Neutrophil (primary cell): Measurements from ENCODE around the gene TM4SF1.

Experiments
- H3K27ac ChIP-seq: fragments of 200-600 bp; sonication (generic); 2 replicates; pipeline ENCODE4 v1.5.1; 2016; ENCODE audit warnings: mild to moderate bottlenecking, moderate library complexity
- H3K27me3 ChIP-seq: fragments of 200-600 bp; sonication (generic); 2 replicates; pipeline ENCODE4 v1.6.0; 2016; ENCODE audit warnings: mild to moderate bottlenecking
- H3K36me3 ChIP-seq: fragments of 200-600 bp; sonication (generic); 2 replicates; pipeline ENCODE4 v1.5.1; 2017
- H3K4me1 ChIP-seq, 2 experiments: fragments of 200-600 bp in 1 of 2; sonication (generic) in 1 of 2; 1 replicate in 1 of 2; 2 replicates in 1 of 2; pipeline versions ENCODE4 v1.5.1 to v1.6.1; 2013 to 2016; ENCODE audit warnings: low read depth in 1 of 2, low read length in 1 of 2, mild to moderate bottlenecking in 1 of 2, moderate library complexity in 1 of 2; ENCODE audit not compliant: control insufficient read depth in 1 of 2, insufficient read depth in 1 of 2
- H3K4me3 ChIP-seq, 2 experiments: fragments of 200-600 bp in 1 of 2; sonication (generic) in 1 of 2; 1 replicate in 1 of 2; 2 replicates in 1 of 2; pipeline ENCODE4 v1.5.1; 2013 to 2016; ENCODE audit warnings: low read depth in 1 of 2, low read length in 1 of 2, mild to moderate bottlenecking in 1 of 2, moderate library complexity in 1 of 2
- H3K9me3 ChIP-seq: fragments of 200-600 bp; sonication (generic); 2 replicates; pipeline ENCODE4 v1.5.1; 2016
- TF ChIP-seq, protein P1 (sequence below): fragments of 200-600 bp; sonication (generic); IDR thresholded peaks from 2 replicates; pipeline ENCODE4 v1.5.1; 2016; ENCODE audit warnings: antibody characterized with exemption

TM4SF1 gene

DNA sequence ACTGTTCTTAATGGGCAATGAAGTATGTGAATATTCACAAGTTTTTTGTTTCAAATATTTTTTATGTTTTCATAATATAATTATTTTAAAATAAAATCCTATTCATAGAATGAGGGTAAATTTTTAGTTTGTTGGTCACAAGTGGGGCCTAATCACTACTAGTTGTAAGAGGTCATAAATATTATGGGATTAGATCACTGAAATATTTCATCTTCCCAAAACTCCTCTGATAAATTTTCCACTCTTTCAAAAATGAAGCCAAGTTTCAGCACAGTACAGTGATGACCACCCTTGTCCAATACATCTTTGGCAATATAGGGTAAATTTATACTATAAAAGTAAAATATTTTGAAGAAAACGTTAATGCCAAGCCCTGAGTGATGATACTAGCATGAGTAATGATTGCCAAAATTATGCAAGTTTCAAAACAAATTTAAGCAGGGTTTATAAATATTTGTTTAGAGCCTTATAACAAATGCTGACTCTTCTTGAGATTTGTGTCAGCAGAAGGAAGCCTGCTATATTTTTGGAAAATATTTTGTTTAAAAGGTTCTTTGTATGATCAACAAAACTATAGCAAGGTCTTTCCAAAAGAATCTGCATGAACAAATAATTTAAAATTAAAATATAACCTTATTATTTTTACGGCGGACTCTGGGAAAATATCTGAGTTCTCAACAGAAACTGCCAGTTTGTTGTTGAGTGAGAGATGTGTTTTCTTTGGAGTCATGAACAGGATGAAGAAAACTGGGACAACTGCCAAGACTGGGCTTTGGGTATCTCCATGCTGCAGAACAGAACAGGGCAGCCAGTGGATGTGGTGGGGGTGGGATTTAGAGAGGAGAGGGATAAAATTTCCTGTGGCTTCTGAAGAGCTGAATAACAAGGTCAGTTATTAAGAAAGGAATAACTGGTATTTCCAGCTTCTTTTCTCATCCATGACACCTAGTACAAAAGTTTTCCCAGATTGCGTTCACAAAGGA lies 17.9 kb upstream of the TM4SF1 start:
- H3K4me3 ChIP-seq = no peak overlapping the region
- H3K4me1 ChIP-seq = peaks cover 7 to 8% of the 10 kb centered on the region in 2 experiments
- H3K27ac ChIP-seq = no peak overlapping the region
- no peaks in the 10 kb centered on the region for H3K9me3 ChIP-seq
- H3K27me3 ChIP-seq = no peaks in the 10 kb centered on the region
- H3K36me3 ChIP-seq = no peaks in the 10 kb centered on the region
- TF ChIP-seq, protein P1, sequence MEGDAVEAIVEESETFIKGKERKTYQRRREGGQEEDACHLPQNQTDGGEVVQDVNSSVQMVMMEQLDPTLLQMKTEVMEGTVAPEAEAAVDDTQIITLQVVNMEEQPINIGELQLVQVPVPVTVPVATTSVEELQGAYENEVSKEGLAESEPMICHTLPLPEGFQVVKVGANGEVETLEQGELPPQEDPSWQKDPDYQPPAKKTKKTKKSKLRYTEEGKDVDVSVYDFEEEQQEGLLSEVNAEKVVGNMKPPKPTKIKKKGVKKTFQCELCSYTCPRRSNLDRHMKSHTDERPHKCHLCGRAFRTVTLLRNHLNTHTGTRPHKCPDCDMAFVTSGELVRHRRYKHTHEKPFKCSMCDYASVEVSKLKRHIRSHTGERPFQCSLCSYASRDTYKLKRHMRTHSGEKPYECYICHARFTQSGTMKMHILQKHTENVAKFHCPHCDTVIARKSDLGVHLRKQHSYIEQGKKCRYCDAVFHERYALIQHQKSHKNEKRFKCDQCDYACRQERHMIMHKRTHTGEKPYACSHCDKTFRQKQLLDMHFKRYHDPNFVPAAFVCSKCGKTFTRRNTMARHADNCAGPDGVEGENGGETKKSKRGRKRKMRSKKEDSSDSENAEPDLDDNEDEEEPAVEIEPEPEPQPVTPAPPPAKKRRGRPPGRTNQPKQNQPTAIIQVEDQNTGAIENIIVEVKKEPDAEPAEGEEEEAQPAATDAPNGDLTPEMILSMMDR = no peak

DNA sequence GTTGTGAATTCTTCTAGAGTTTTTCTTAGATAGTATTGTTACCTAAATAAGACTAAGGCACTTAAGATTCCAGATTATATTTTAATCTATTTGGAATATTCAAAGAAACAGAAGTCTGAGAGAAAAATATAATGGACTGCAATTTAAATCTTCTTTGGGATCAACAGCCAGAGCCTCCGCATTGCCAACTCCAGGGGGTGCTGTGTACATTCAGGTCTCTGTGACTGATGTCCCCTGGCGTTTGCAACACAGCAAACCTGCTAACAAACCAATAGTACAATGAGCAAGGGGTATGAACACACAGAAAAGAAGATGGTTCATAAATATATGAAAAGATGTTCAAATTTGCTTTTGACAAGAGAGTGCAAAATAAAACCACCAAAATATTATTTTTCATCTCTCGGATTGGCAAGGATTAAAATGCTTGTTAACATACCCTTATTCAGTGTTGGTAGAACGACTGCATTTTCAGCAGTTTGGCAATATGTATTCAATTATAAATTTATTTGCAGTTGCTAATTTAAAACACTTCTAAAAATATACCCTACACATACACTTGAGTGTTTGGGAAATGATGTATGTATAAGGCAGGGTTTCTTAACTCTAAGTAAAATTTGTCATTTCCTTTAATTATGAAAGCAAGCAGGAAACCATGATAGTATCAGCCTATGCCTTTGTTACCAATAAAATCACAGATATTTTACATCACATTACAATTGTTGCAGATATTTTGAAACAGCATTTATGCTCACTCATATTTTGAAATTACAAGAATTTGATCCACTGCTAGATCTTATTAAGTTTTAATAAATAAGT lies 16.1 kb upstream of the TM4SF1 start:
- H3K9me3 ChIP-seq = no peaks in the 10 kb centered on the region
- H3K36me3 ChIP-seq = no peaks in the 10 kb centered on the region
- H3K4me3 ChIP-seq = no peak overlapping the region
- peaks cover 7 to 8% of the 10 kb centered on the region in 2 experiments for H3K4me1 ChIP-seq
- TF ChIP-seq, protein P1 = peak; percentile 87
- no peak overlapping the region for H3K27ac ChIP-seq
- no peaks in the 10 kb centered on the region for H3K27me3 ChIP-seq

DNA sequence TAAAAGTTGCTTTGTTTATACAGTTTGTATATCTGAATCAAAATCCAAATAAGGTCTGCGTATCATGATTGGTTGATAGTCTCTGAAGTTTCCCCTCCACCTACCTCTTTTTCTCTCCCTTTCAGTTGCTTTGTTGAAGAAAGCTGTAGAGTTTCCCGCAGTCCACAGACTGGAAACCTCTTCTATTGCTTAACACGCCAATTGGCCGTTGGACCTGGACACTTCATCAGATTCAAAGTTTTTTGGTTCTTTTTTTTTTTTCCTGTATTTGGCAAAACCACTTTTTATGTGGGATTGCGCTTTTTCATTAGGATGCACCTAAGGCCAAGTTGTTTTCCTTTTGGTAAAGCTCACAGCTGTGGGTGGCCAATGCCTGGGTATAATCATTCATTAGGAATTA lies 14.5 kb upstream of the TM4SF1 start:
- Histone ChIP-seq H3K36me3 (no peaks in the 10 kb centered on the region), H3K27ac (no peak overlapping the region), H3K4me3 (no peak overlapping the region), H3K9me3 (no peaks in the 10 kb centered on the region), H3K4me1 (peaks cover 7 to 8% of the 10 kb centered on the region in 2 experiments), H3K27me3 (no peaks in the 10 kb centered on the region)
- TF ChIP-seq, protein P1 = no peak

DNA sequence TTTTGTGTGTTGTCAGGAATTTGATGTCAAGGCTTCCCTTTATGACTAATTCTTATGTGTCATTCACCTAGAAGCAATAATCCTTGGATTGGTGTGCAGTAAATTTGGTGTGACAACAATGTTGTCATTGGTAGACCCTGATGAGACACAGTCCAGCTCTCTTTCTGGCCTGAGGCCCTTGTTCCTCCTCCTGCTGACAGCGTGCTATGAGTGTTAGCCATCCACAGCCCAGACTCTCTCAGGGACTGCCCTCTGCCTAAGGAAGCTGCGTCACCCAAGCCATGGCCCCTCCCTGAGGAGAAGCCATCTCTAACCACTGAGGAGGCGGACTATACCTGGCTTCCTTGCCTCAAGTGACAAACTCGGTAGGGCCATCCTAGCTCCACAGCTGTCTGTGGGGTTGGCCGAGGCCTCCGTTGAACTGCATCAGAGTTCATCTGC lies 13.3 kb upstream of the TM4SF1 start:
- Histone ChIP-seq H3K4me3 (no peak overlapping the region), H3K4me1 (peaks cover 7 to 8% of the 10 kb centered on the region in 2 experiments), H3K36me3 (no peaks in the 10 kb centered on the region), H3K9me3 (no peaks in the 10 kb centered on the region), H3K27me3 (no peaks in the 10 kb centered on the region), H3K27ac (no peak overlapping the region)
- TF ChIP-seq, protein P1 = no peak

DNA sequence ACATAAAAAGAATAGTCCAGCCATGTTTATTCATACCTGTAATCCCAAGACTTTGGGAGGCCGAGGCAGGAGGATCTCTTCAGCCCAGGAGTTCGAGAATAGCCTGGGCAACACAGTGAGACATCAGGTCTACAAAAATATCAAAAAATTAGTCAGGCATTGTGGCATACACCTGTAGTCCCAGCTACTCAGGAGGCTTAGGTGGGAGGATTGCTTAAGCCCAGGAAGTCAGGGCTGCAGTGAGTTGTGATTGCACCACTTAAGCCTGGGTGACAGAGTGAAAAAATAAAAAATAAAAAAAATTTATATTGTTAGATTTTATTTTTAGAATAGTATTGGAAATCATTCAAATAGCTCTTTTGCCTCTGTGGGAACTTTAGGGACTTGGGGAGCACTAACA lies 12.8 kb upstream of the TM4SF1 start:
- Histone ChIP-seq H3K27me3 (no peaks in the 10 kb centered on the region), H3K4me3 (no peak overlapping the region), H3K27ac (no peak overlapping the region), H3K4me1 (peaks cover 7 to 8% of the 10 kb centered on the region in 2 experiments), H3K9me3 (no peaks in the 10 kb centered on the region), H3K36me3 (no peaks in the 10 kb centered on the region)
- TF ChIP-seq, protein P1 = no peak
